Endothelial cell of umbilical vein (primary cell): ENCODE measurements around the gene OTOGL. TPM values are rescaled to one million over a fixed set of nuclear protein-coding genes. Genes with fewer than 3 reads are reported as not detected.

Source experiments
- BruUV-seq: library from RNA; stranded (reverse); fragments of 400-500 nt; replicated peaks from 2 replicates; lab custom pipeline; 2021; lab: Mats Ljungman, UMichigan
- CTCF ChIA-PET: fragments of 300-600, 350-600 bp; sonication (Branson Sonifier 250); formaldehyde crosslinking; loops from one replicate; lab custom pipeline; 2021; ENCODE audit warnings: antibody characterized with exemption, inconsistent platforms; lab: Charles Lee
- POLR2A ChIA-PET: fragments of 300-600, 350-600 bp; sonication (Branson Sonifier 250); formaldehyde crosslinking; loops from one replicate; lab custom pipeline; 2021; ENCODE audit warnings: antibody characterized with exemption, inconsistent platforms; lab: Charles Lee
- DNase-seq: peaks from one replicate; pipeline ENCODE4 v3.0.0-alpha.2; 2011; ENCODE audit warnings: low read depth, low spot score
- FAIRE-seq: peaks from 2 replicates; lab custom pipeline; 2011; peaks lifted over from hg19 to GRCh38; lab: Jason Lieb, UNC
- H2AFZ ChIP-seq: 2 replicates; pipeline ENCODE4 v1.6.0; 2012; ENCODE audit warnings: low read depth, low read length, control low read depth, inconsistent platforms
- H3K27ac ChIP-seq: 2 replicates; pipeline ENCODE4 v1.5.1; 2011; ENCODE audit warnings: low read depth, mild to moderate bottlenecking, control low read depth, low read length, moderate library complexity; ENCODE audit not compliant: insufficient read depth
- H3K27me3 ChIP-seq, 2 experiments: 2 replicates each; pipeline versions ENCODE4 v1.6.0 to v1.6.1; 2011; ENCODE audit warnings: low read length in 2 of 2, mixed read lengths in 1 of 2; ENCODE audit not compliant: control insufficient read depth in 2 of 2, insufficient read depth in 2 of 2
- H3K36me3 ChIP-seq, 2 experiments: 2 replicates in 1 of 2; 3 replicates in 1 of 2; pipeline ENCODE4 v1.5.1; 2011; ENCODE audit warnings: low read length in 2 of 2, mild to moderate bottlenecking in 1 of 2, moderate library complexity in 1 of 2; ENCODE audit not compliant: control insufficient read depth in 2 of 2, insufficient read depth in 2 of 2; ENCODE audit errors: extremely low read depth in 1 of 2
- H3K4me1 ChIP-seq: 3 replicates; pipeline ENCODE4 v1.5.1; 2011; ENCODE audit warnings: mild to moderate bottlenecking, low read length; ENCODE audit not compliant: control insufficient read depth, insufficient read depth; ENCODE audit errors: extremely low read depth
- H3K4me2 ChIP-seq: 2 replicates; pipeline ENCODE4 v1.6.1; 2011; ENCODE audit warnings: low read length, control low read depth, mixed read lengths; ENCODE audit not compliant: insufficient read depth
- H3K4me3 ChIP-seq, 3 experiments: fragments of 200-600 bp in 1 of 3; sonication (generic), shearing (Covaris generic) in 1 of 3; replicated peaks in 1 of 3; 2 replicates each; pipeline ENCODE4 v1.5.1; 2011 to 2016; ENCODE audit warnings: control low read depth in 3 of 3, low read length in 3 of 3, mild to moderate bottlenecking in 2 of 3, inconsistent platforms in 1 of 3, low read depth in 1 of 3, moderate library complexity in 1 of 3; ENCODE audit not compliant: insufficient read depth in 1 of 3
- H3K79me2 ChIP-seq: 2 replicates; pipeline ENCODE4 v1.6.0; 2012; ENCODE audit warnings: low read length, inconsistent platforms; ENCODE audit not compliant: control insufficient read depth, insufficient read depth
- H3K9ac ChIP-seq: replicated peaks from 2 replicates; pipeline ENCODE3; 2011; ENCODE audit warnings: low read length, control low read depth; ENCODE audit not compliant: insufficient read depth; ENCODE audit errors: extremely low read depth
- H3K9me1 ChIP-seq: replicated peaks from 3 replicates; pipeline ENCODE4 v1.6.0; 2011; ENCODE audit warnings: mild to moderate bottlenecking, low read length; ENCODE audit not compliant: control insufficient read depth, insufficient read depth; ENCODE audit errors: extremely low read depth
- H3K9me3 ChIP-seq: replicated peaks from 2 replicates; pipeline ENCODE4 v1.5.1; 2012; ENCODE audit warnings: low read length, inconsistent platforms; ENCODE audit not compliant: control insufficient read depth, insufficient read depth
- H4K20me1 ChIP-seq: replicated peaks from 2 replicates; pipeline ENCODE3; 2011; ENCODE audit warnings: mild to moderate bottlenecking, low read length; ENCODE audit not compliant: control insufficient read depth, insufficient read depth; ENCODE audit errors: extremely low read depth
- EZH2 ChIP-seq: IDR thresholded peaks from 2 replicates; pipeline ENCODE4 v1.6.1; 2012; ENCODE audit warnings: borderline replicate concordance, low read depth, mild to moderate bottlenecking, moderate library complexity, low read length, inconsistent platforms; ENCODE audit not compliant: severe bottlenecking
- FOS ChIP-seq: IDR thresholded peaks from 2 replicates; pipeline ENCODE4 v1.6.1; 2011; ENCODE audit warnings: mild to moderate bottlenecking, low read length, moderate library complexity, borderline replicate concordance; ENCODE audit not compliant: insufficient read depth
- GATA2 ChIP-seq: IDR thresholded peaks from 2 replicates; pipeline ENCODE4 v1.7.0; 2011; ENCODE audit warnings: low read depth, mild to moderate bottlenecking, moderate library complexity, mixed read lengths, low read length; ENCODE audit not compliant: insufficient read length, insufficient read depth
- JUN ChIP-seq: IDR thresholded peaks from 2 replicates; pipeline ENCODE4 v1.6.1; 2011; ENCODE audit warnings: borderline replicate concordance, low read depth; ENCODE audit not compliant: insufficient read length, insufficient read depth
- MYC ChIP-seq: IDR thresholded peaks from one replicate; pipeline ENCODE4 v1.6.1; 2011; ENCODE audit warnings: mild to moderate bottlenecking, low read depth, low read length
- POLR2A ChIP-seq: IDR thresholded peaks from 2 replicates; pipeline ENCODE4 v1.6.1; 2012; ENCODE audit warnings: low read depth, mild to moderate bottlenecking, control low read depth, low read length
- POLR2AphosphoS5 ChIP-seq: IDR thresholded peaks from 2 replicates; pipeline ENCODE4 v1.6.1; 2012; ENCODE audit warnings: low read depth, mild to moderate bottlenecking, control low read depth, low read length, moderate library complexity; ENCODE audit not compliant: insufficient read depth
- dilution Hi-C: fragments of 300-500 bp; cut with MboI; formaldehyde crosslinking; loops from one replicate; pipeline ENCODE4 v1.15.0; 2019; ENCODE audit warnings: low sequenced_read_pairs; ENCODE audit not compliant: extremely low pct_ligation_motif_present
- intact Hi-C: fragments of 100-400 bp; cut with micrococcal nuclease; formaldehyde crosslinking; loops from one replicate; pipeline ENCODE4 v1.10.0; 2022
- polyA plus RNA-seq, 4 experiments: library from polyadenylated mRNA; depleted of rRNA in 3 of 4; stranded (reverse) in 3 of 4; unstranded in 1 of 4; fragments of >200 nt; gene quantifications; 2 replicates each; pipeline versions ENCODE4 v1.2.1 to v1.2.3, GENCODE V29; 2011 to 2012; ENCODE audit warnings: missing spikeins in 1 of 4
- total RNA-seq: library from RNA; stranded (reverse); gene quantifications from 2 replicates; pipeline ENCODE4 v1.2.3, GENCODE V29; 2021
- TF ChIP-seq, protein P1 (sequence below): IDR thresholded peaks from 2 replicates; pipeline ENCODE4 v1.6.1; 2011; ENCODE audit not compliant: insufficient read depth, insufficient read length
- TF ChIP-seq, protein P2 (sequence below), 2 donors: IDR thresholded peaks; 1 replicate in 1 of 2; 2 replicates in 1 of 2; pipeline ENCODE4 v1.5.1; 2011; ENCODE audit warnings: low read length in 2 of 2, mild to moderate bottlenecking in 2 of 2, moderate library complexity in 2 of 2, control low read depth in 1 of 2, inconsistent platforms in 1 of 2, low read depth in 1 of 2; ENCODE audit not compliant: insufficient read depth in 1 of 2; ENCODE audit errors: extremely low read depth in 1 of 2

Gene OTOGL
- total and polyA plus RNA-seq, 2 donors (not counting 3 experiments of a cell fraction or from before 2014, with no cell fraction given) = 1.4 to 2.0 TPM

DNA sequence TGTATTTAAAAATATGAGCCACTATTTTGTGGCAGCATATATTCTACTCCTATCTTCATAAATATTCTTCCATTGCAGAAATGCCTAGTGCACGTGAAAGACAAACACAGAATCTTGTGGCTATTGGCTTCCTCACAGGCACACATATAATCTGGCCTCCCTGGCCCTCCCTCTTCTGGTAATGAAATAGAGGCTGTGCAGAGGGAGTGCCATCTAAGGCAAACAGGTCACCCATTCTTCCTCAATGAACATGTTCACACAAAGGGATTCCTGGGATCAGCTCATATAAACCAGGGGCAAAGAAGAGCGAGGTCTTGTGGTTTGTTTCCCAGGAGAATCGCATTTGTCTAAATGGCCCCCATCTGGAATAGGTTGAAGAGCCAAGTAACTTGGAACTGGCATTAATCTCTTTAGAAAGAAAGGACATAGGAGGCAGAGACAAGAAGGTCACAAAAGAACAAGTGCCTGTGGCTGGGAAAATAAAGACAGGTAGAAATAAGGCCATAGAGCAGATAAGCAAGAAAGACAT lies 173.1 kb downstream of the OTOGL start:
- no TSS peak for BruUV-seq
- Histone ChIP-seq H3K4me1 (peaks cover 18% of the 10 kb centered on the region), H3K27me3 (no peaks in the 10 kb centered on the region), H3K9me3 (no peaks in the 10 kb centered on the region), H4K20me1 (no peaks in the 10 kb centered on the region), H3K79me2 (no peaks in the 10 kb centered on the region), H3K4me3 (no peak overlapping the region), H3K27ac (no peak overlapping the region), H3K9ac (no peak overlapping the region), H3K9me1 (no peaks in the 10 kb centered on the region), H3K36me3 (no peaks in the 10 kb centered on the region), H3K4me2 (no peak overlapping the region), H2AFZ (no peak overlapping the region)
- ChIA-PET CTCF (interaction anchor here (3.6 to 4.9 kb wide), 5 partner anchors 15 to 985 kb away, joined by 16 to 641 read pairs (median 89); no protein-coding TSS in a partner anchor), POLR2A (no interaction called here)
- no peak for TF ChIP-seq POLR2AphosphoS5
- TF ChIP-seq GATA2 = no peak
- no peak for TF ChIP-seq JUN
- TF ChIP-seq, protein P1, sequence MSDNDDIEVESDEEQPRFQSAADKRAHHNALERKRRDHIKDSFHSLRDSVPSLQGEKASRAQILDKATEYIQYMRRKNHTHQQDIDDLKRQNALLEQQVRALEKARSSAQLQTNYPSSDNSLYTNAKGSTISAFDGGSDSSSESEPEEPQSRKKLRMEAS = no peak
- TF ChIP-seq FOS = no peak
- TF ChIP-seq EZH2 = no peak
- TF ChIP-seq POLR2A = no peak
- TF ChIP-seq, protein P2, sequence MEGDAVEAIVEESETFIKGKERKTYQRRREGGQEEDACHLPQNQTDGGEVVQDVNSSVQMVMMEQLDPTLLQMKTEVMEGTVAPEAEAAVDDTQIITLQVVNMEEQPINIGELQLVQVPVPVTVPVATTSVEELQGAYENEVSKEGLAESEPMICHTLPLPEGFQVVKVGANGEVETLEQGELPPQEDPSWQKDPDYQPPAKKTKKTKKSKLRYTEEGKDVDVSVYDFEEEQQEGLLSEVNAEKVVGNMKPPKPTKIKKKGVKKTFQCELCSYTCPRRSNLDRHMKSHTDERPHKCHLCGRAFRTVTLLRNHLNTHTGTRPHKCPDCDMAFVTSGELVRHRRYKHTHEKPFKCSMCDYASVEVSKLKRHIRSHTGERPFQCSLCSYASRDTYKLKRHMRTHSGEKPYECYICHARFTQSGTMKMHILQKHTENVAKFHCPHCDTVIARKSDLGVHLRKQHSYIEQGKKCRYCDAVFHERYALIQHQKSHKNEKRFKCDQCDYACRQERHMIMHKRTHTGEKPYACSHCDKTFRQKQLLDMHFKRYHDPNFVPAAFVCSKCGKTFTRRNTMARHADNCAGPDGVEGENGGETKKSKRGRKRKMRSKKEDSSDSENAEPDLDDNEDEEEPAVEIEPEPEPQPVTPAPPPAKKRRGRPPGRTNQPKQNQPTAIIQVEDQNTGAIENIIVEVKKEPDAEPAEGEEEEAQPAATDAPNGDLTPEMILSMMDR (IDR thresholded peaks at IDR 0.05; ENCODE audit: extremely low read depth in 1 of 2, insufficient read depth in 1 of 2, low read depth in 1 of 2, low read length in 2 of 2) = no peak
- TF ChIP-seq MYC = no peak
- no peak for DNase-seq
- dilution Hi-C loops (no loop called here), intact Hi-C loops (loop anchor here (2.0 kb wide), 1 partner anchor 486 kb away; no protein-coding TSS in a partner anchor)
- FAIRE-seq = no peak
